ENCODE measurements around the gene PPP1R36. TPM values are rescaled to one million over a fixed set of nuclear protein-coding genes. Genes with fewer than 3 reads are reported as not detected.
"Not testable (repeated sequence)": the region's sequence is repeated elsewhere in the genome, so short reads cannot be mapped to it uniquely, and the experiment has no call there.

Gene PPP1R36, protein sequence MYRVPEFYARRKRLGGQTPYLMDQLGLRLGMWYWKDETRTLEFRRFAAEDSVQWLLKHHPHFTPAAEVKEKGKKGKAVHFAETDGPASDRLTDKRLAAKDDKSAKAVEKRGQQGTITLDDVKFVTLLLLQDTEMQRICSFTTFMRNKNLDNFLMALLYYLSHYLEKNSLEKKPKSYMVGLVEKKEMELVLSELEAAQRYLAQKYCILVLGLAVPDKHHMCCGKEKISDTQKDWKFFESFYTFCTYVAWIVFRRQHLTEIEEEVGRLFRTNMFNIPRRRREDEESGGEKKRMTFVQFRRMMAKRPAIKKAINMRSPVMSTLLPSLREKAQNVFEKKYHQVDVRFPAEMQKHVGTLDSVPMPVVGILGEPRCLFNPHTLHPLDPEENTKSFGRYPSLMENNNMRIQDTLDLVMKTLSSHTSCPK
- 0.40 and 0.44 TPM in 2 replicates for total RNA-seq

DNA sequence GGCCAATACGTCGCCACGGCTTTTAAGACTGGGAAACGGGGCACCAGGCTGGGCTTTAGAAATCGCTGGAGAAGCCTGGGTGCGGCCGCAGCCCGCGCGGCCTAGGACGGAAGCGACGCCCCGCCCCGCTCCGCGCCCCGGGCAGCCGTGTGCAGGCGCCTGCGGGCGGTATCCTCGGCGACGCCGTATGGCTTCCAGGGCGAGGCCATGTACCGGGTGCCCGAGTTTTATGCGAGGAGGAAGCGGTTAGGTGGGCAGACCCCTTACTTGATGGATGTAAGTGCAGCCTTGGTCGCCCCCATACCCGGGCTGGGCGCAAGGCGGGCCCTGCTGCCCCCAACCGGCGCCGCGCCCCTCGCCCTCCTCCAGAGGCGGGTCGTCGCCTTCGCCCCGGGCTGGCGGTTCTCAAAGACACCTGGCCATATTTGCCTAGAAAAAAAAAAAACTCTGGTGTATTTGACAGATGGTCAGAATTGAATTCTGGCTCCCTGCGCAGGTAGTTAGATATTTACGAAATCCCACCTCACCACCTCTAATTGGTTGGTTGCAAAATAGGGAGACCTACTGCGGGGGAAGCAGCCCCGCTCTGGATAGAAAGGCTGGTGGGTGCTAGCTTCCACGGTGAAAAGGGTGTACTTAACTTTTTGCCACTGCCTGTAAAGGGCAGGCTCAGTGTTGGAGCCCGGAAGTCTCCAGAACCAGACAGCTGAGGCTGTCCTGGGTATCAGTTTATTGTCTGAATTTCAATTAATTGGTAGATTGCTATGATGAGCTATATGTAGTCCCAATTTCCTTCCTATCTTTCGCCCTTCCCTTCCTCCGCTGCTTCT, at the start of gene PPP1R36:
Gene PPP1R36, plus strand, starts transcription at position 171 of the 830 bp plus-strand sequence. Its CDS starts 37 bp downstream, at position 208.
- no peak for DNase-seq (ENCODE audit: low read depth in 2 of 2)

DNA sequence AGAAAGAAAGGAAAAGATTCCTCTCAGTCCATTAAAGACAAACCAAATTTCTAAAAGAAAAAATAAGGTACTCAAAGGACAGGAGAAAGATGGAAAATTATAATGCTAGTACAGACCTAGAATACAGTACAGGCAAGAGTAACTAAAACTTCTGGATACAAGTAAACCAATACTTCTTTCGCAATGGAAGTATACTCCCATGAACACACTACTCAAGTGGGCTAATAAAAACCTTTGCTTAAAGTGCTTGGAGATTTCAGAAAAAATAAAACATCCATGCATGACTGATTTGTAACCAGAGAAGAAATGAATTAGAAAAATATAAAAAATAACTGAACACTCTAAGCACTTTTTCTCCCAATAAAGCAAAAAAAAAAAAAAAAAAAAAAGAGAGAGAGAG, 49.7 kb upstream of the PPP1R36 start:
- no peak for DNase-seq (ENCODE audit: low read depth in 2 of 2)

DNA sequence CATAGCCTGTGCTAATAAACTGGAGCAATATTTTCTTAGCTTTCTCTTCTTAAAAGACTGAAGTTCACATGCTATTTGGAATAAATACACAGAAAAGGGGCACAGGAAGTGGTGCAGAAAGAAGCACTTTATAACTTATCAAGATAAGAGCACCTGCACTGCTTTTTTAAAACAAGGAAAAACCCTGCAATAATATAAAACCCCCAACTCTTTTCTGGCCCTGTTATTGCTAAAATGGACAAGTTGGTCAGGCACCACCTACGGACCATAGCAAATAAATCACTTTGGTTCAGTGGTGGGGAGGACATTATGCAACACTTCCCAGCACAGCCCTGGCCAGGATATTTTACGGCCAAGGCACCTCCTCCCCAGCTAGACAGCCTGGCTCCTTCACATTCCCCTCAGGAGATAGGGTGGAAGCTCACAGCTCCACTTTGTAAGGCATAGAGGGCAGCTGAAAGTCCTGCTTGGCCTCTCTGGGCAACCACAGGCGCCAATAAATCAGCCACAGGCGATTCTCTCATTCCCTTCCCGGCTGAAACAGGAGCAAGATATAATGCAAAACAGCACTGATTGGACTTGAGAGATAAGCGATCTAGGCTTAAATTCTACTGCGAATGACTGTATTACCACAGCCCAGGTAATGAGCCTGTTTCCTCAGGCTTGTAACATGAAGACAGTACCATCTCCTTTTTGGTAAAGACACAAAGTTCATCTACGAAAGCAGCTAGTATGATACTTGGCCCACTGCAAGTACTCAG, 48.2 kb upstream of the PPP1R36 start:
- peak; percentile 40 to 63 for DNase-seq (ENCODE audit: low read depth in 2 of 2)

DNA sequence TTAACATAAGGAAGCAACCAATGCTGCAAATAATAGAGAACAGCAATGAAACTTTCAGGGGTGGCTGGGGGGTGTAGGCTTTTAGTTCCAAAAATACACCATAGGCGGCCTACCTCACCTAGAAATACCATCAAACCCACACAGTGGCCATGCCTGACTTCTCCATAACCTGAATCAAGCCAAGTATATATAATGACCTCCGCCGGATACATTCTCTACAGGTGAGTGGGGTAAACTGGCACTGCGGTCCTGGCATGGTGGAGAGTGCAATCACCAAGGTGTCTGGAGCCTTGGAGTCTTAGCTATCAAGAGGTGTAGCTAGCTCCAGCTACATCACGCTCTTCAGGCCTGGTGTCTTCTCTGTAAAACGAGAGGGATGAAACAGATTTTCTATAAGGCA, 47.3 kb upstream of the PPP1R36 start:
- no peak for DNase-seq (ENCODE audit: low read depth in 2 of 2)

DNA sequence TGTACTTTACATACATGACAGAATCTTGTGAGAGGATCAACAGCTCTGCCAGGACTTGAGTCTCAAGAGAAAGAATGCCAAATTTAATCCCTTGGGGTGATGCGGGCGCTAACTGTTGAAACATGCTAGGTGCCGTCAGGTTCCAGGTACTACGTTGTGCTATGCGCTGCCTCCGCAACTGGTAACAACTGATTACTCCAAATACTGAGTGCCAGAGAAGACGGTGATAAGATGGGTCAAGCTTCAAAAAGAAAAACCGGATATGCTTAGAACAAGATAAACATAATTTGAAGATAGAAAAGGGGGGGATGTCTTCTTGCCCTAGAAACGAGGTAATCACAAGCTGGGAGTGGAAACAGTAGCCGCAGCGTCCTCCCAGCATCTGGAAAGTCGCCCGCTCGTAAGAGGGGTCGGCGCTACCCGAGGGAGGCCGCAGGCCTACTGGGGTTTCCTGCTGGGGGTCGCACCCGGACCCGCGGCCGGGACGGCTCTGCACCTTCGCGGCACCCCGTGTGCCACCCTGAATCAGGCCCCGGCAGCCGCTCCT, 46.8 kb upstream of the PPP1R36 start:
- peak in 1 of 2 donors; percentile 41 for DNase-seq (ENCODE audit: low read depth in 2 of 2)

DNA sequence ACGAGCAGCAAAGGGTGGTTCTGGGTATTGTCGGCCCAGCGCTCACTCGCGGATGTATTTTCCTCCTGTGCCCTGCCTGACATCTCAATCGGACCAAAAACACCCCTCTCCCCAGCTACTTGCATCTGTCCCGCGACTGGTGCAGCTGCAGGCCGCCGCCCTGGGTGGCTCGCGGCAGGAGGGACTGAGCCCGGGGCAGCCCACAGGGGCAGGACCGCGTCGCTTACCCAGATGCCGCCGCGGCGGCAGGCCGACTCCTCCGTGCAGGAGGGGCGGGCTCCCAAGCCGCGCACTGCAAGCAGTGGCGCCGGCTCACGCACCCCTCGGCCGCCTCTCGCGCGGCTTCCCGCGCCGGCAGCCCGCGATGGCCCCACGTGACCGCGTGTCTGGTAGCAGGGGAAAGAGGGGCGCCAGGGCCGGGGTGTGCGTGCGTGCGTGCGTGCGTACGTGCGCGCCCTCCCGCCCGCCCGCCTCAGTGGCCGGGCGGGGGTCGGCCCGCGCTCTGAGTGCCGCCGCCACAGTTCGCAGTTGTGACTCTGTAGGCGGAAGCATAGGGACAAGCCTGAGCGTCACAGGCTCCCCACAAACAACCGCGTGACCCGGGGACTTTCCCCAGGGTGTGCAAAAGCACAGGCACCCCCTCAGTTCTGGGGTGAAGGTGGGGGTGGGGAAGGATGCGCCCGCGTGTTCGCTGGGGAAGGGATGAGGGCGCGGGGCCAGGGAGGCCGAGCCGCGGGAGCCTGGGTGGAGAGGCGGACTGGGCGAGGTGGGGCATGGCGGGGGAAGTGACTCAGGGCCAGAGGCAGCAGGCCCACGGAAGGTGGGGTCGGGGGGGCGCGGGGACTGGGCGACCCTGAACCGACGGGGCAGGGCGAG, 46.1 kb upstream of the PPP1R36 start, which contains the start of gene ZBTB25:
Gene ZBTB25, minus strand, starts transcription at position 405 of the 876 bp plus-strand sequence. CDS start 13,305 bp downstream, outside the sequence.
- DNase-seq (ENCODE audit: low read depth in 2 of 2) = peak; percentile 95 to 96

DNA sequence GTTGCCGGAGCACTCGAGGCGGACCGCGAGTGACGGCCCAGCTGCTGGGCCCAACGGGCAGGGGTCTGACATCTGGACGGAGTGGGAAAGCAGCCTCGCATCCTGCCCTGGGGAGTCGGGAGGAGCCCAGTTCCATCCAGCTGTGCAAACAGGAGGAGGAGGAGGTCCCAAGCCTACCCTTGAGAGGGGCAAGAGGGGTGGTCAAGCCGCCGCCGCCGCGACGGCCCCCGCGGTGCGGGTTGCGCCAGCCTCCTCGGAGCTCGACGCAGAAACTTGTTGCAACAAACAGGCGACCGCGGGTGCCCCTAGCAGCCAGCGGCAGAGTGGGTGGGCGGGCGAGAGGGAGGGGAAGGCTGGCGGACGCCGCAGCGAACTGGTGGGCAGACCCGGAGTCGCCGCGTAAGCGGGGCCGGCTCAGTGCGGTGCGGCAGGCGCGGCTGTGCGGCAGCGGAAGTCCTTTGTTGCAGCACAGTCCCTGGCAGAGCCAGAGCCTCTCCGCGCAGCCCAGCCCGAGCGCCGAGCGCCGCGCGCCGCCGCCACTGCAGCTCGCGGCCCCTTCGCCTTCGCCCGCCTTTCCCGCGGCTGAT, 45.4 kb upstream of the PPP1R36 start, which contains the start of gene ZBTB1:
Gene ZBTB1, plus strand, starts transcription at position 461 of the 587 bp plus-strand sequence. CDS start 16,735 bp downstream, outside the sequence.
- DNase-seq (ENCODE audit: low read depth in 2 of 2) = peak; percentile 88 to 95

DNA sequence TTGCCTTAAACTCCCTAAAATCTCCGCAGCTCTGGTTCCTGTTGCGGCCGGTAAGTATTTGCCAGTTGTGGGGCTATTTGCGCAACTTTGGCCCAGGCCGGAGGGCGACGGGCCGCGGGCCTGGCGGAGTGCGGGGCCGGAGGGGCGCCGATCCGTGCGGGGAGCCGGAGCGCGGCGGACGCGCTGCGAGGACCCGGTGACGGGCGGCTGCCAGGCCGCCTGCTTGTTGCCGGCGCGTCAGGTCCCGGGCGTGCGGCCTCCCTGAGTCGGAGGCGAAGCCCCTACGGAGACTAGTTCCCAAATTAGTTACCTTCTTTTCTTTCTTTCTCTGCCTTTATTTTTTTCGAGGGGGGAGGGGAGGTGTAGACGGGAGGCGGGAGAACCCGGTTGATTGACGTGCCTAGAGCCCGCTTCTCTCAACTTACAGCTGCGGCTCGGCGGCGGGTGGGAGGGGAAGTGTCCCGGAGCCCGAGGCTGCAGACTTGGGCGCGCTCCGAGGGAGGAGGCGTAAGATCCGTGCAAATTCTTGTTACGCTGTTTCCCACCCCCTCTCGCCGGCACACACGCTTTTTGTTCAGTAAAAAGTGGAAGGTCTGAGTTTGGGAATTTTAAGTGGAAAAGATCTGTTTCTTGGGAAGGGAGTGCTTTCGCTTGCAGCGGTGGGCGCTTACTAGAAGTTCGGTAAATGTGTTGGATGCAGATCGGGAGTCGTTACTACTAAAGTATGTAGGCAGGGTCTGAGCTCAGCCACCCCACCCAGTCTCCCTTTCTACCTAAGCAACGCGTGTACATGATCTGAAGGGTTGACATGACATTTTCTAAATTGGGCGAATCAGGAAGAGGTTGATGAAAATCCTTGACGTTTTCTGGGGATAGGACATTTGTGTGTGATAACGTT, 44.6 kb upstream of the PPP1R36 start:
- DNase-seq (ENCODE audit: low read depth in 2 of 2) = peak; percentile 80 to 88

DNA sequence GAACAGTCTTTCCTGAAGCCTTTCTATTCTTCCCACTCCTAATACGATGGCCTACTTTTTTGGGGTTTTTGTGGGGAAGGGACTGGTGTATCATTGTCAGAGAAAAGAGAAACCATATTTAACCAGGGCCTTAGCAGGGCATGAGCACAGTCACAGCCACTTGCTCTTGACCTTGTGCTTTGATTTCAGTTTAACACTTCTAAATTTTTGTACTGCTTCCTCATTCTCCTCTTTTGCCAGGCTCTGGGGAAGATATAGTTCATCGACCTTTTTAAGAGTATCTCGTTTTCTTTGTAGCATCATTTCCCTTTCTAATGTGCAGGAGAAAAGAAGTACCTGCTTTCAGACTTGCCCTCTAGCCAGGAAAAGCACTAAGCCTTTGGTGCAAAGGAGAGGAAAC, 43.0 kb upstream of the PPP1R36 start:
- no peak for DNase-seq (ENCODE audit: low read depth in 2 of 2)

DNA sequence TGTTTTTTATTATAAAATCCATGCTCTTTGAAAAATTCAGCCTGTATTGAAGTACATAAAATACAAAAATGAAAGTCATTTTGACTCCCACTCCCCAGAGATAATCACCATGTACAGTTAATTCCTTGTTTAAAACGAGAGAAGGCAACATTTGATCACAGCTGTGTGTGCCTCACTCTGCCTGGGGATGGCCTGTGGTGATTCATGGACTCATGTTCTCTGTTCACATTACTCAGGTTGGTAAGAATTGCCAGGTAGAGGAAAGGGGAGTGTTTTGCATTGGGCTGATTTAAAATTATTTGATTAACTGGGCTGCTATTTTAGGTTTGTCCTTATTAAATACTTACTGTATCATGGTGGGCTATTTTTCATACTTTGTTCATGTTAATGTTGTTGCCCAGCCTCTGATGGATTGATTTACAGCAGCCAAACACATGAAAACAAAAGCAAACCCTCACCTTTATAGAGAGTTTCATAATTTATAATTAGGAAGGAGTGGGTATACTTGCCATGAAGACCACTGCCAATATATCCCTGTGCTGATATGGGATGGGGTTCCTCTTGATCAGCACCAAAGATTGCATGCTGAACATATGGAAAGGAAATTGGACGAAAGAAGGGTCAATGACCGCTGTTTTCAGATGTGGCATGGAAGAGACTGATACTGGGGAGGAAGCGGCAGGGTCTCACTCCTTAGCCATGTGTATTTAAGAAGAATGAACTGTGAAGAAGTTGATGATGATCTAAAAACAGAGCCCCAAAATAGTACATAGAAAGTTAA, 42.2 kb upstream of the PPP1R36 start:
- peak; percentile 35 to 41 for DNase-seq (ENCODE audit: low read depth in 2 of 2)

DNA sequence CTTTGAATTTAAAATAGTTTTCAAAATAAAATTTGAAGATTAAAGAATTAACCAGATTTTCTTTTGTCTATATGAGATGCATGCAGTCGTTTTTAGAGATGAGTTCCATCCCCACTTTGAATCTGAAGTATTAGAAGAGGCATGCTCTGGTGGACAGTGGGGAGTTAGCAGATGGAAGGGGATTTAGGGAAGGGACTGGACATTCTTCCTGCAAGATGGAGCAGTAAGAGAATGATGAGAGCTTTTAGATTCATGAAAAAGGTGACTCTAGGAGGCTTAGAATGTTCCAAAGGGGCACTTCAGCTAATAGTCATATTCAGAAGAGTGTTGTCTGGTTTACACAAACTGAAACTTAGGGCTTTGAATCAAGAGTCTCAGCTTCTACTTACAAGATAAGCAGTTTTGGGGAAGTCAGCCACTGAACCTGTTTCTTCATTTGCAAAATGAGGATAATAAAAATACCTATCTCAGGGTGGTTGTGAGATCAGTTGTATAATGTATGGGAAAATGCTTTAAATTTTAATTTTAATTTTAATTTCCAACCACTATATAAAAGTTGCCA, 41.5 kb upstream of the PPP1R36 start:
- DNase-seq (ENCODE audit: low read depth in 2 of 2) = no peak

DNA sequence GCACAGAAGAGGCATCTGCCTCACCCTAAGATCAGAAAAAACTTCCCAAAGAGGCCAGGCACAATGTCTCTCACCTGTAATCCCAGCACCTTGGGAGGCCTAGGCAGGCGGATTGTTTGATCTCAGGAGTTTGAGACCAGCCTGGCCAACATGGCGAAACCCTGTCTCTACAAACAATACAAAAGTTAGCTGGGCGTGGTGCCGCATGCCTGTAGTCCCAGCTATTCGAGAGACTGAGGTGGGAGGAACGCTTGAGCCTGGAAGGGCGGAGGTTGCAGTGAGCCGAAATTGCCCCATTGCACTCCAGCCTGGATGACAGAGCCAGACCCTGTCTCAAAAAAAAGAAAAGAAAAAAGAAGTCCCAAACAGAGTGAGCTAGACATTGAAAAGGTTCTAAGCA, 40.7 kb upstream of the PPP1R36 start:
- DNase-seq (ENCODE audit: low read depth in 2 of 2) = no peak

DNA sequence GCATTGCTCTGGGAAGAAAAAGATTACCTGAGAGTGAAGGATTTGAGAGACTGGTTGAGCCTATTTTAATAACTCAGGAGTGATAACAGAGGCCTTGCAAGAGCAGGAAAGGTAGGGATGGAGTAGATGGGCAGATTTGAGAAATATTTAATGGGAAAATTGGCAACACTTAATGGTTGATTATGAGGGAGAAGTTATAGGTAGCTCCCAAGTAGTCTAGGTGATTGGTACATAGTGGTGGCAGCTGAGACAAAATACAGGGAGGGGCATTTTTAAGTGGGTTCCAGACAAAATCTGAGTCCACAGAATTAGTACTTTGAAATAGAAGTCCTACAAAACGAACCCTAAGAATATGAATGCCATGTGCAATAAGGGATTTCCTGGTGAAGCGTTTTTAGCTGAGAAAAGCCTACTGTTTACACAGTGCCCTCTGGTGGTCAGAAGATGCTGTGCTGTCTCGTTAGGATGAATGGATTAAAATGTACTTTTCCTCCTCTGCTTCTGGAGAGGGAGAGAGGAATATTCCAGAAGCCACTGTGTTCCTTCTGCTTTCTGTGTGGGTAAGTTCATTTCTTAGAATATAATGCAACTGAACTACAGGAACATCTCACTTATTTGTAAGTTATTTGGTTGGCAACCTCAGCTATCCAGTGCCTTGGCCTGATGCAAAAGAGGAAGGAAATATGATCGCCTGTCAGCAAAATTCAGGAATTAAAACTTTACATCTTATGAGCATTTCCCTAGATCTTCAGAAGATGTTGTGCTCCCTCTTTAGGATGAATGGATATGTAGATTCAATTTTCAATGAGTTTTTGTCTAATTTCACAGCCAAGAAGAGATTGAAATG, 38.7 kb upstream of the PPP1R36 start:
- peak; percentile 74 to 77 for DNase-seq (ENCODE audit: low read depth in 2 of 2)

DNA sequence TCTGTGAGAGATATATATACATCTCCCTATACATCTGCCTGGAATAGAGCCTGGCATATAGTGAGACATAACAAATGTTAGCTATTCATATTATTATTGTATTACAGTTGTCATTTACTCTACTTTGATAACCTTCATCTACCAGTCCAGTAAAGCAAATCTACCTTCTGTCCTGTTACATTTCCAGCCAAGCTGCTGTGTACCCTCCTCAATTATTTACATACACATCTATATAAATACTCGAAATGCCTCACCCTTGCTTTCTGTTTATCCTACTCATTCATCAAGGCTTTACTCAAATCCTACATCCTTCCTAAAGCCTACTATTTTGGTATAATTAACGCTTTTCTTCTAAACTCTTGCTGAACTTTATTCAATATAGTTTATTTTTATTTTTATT, 36.5 kb upstream of the PPP1R36 start:
- no peak for DNase-seq (ENCODE audit: low read depth in 2 of 2)

DNA sequence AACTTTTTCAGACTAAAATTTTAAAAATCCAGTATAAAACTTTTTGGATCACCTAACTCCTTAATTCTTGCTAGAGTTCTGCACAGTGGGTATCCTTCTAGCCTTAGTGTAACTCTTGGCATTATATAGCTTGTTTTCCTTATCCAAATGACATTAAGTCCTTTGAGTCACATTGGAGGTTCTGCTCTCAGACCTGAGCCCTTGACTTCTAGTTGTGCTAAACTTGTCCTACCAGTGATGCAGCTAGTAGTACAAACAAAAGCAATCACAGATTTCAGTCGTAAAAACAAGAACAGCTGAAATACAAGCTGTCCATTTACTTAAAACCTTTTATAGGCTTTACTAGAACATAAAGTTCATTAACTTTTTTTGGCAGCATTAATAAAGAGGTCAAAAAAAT, 34.7 kb upstream of the PPP1R36 start:
- no peak for DNase-seq (ENCODE audit: low read depth in 2 of 2)

DNA sequence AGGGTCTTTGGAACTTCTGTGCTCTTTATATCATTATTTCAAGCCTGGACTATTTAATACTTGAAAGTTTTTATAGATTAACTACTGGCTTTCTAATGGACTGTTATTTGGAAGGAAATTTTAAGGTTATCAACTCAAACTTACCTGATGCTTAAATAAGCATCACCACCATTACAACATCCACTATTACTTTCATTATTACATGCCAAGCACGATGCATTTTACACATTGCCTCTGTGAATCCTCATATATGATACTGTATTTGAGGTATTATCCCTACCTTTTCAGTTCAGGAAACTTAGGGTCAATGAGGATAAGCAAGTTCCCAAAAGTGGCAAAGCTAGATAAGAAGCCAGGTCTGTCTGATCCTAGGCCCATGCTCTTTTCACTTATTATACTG, 32.8 kb upstream of the PPP1R36 start:
- DNase-seq (ENCODE audit: low read depth in 2 of 2) = no peak

DNA sequence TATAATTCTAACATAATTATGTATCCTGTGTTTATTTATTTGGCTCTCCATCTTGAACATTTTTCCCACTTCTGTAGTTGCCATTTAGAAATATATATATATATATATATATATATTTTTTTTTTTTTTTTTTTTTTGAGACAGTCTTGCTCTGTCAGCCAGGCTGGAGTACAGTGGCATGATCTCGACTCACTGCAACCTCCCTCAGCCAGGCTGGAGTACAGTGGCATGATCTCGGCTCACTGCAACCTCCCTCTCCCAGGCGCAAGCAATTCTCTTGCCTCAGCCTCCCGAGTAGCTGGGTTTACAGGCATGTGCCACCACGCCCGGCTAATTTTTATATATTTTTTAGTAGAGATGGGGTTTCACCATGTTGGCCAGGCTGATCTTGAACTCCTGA, 32.1 kb upstream of the PPP1R36 start:
- not testable (repeated sequence) for DNase-seq (ENCODE audit: low read depth in 2 of 2)
